ENCODE measurements around the gene CRIP2. TPM values are rescaled to one million over a fixed set of nuclear protein-coding genes. Genes with fewer than 3 reads are reported as not detected.

The CRIP2 gene
- polyA plus RNA-seq, 1 donor from 2014 or later = 214 TPM

DNA sequence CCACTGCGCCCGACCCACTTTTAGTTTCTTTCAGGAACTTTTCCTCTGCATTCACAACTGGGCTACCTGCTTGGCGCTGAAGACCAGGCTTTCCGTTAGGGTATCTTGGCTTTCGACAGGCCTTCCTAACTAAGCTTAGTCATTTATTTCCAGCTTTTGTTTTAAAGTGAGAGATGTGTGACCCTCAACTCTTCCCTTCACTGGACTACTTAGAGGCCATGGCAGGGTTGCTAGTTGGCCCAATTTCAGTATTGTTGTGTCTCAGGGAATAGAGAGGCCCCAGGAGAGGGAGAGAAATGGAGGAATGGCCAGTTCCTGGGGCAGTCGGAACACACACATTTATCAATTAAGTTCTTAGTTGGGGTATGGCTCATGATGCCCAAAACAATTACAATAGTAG is 44.6 kb upstream of the CRIP2 start:
- TF ChIP-seq, protein P1, sequence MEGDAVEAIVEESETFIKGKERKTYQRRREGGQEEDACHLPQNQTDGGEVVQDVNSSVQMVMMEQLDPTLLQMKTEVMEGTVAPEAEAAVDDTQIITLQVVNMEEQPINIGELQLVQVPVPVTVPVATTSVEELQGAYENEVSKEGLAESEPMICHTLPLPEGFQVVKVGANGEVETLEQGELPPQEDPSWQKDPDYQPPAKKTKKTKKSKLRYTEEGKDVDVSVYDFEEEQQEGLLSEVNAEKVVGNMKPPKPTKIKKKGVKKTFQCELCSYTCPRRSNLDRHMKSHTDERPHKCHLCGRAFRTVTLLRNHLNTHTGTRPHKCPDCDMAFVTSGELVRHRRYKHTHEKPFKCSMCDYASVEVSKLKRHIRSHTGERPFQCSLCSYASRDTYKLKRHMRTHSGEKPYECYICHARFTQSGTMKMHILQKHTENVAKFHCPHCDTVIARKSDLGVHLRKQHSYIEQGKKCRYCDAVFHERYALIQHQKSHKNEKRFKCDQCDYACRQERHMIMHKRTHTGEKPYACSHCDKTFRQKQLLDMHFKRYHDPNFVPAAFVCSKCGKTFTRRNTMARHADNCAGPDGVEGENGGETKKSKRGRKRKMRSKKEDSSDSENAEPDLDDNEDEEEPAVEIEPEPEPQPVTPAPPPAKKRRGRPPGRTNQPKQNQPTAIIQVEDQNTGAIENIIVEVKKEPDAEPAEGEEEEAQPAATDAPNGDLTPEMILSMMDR (IDR thresholded peaks at IDR 0.05; ENCODE audit: poor library complexity, severe bottlenecking) = no peak
- Histone ChIP-seq H3K27ac (ENCODE audit: low read length) (no peak overlapping the region), H3K27me3 (ENCODE audit: insufficient read depth, low read depth, low read length) (no peaks in the 10 kb centered on the region), H3K9ac (ENCODE audit: low read length) (no peak overlapping the region), H2AFZ (ENCODE audit: low read depth, low read length) (no peak overlapping the region), H3K36me3 (ENCODE audit: insufficient read depth, low read length) (no peaks in the 10 kb centered on the region), H3K9me2 (ENCODE audit: insufficient read depth, low read length) (no peaks in the 10 kb centered on the region), H3F3A (ENCODE audit: insufficient read depth, low read length, poor library complexity, severe bottlenecking) (no peaks in the 10 kb centered on the region), H3K79me2 (replicated peaks; ENCODE audit: insufficient read depth, low read length) (peaks cover 37% of the 10 kb centered on the region), H4K20me1 (ENCODE audit: insufficient read depth) (no peaks in the 10 kb centered on the region), H3K4me3 (ENCODE audit: low read length) (no peak overlapping the region), H3K4me2 (ENCODE audit: low read length) (no peak overlapping the region), H3K9me3 (ENCODE audit: low read length) (no peaks in the 10 kb centered on the region)

DNA sequence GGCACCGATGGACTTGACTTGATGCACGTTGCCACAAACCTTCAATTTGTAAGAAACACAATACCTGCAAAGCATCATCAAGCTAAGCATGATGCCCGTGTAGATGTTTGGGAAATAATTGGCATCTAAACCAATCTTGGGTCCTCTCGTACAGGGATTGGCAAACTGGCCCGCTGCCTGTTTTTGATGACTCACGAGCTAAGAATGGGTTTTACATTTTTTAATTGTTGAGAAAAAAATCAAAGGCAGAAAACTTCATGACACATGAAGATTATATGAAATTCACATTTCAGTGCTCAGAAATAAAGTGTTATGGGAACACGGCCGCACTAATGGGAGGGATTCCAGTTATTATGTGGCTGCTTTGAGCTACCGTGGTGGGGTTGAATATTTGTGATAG is 44.1 kb upstream of the CRIP2 start:
- Histone ChIP-seq H3K36me3 (ENCODE audit: insufficient read depth, low read length) (no peaks in the 10 kb centered on the region), H3K9ac (ENCODE audit: low read length) (no peak overlapping the region), H3F3A (ENCODE audit: insufficient read depth, low read length, poor library complexity, severe bottlenecking) (no peaks in the 10 kb centered on the region), H3K4me3 (ENCODE audit: low read length) (no peak overlapping the region), H3K4me2 (ENCODE audit: low read length) (no peak overlapping the region), H3K27me3 (ENCODE audit: insufficient read depth, low read depth, low read length) (no peaks in the 10 kb centered on the region), H3K79me2 (replicated peaks; ENCODE audit: insufficient read depth, low read length) (peaks cover 38% of the 10 kb centered on the region), H2AFZ (ENCODE audit: low read depth, low read length) (no peak overlapping the region), H3K9me2 (ENCODE audit: insufficient read depth, low read length) (no peaks in the 10 kb centered on the region), H3K9me3 (ENCODE audit: low read length) (no peaks in the 10 kb centered on the region), H3K27ac (ENCODE audit: low read length) (no peak overlapping the region), H4K20me1 (ENCODE audit: insufficient read depth) (no peaks in the 10 kb centered on the region)
- TF ChIP-seq EZH2 (IDR thresholded peaks at IDR 0.05; ENCODE audit: borderline replicate concordance, insufficient read depth, low read length, poor library complexity, severe bottlenecking) (no peak), EP300 (conservative IDR thresholded peaks at IDR 0.05; ENCODE audit: poor library complexity, severe bottlenecking) (no peak), MXI1 (conservative IDR thresholded peaks at IDR 0.05; ENCODE audit: poor library complexity, severe bottlenecking) (no peak), POLR2AphosphoS5 (IDR thresholded peaks at IDR 0.05) (no peak), RAD21 (conservative IDR thresholded peaks at IDR 0.05) (no peak), SMC3 (conservative IDR thresholded peaks at IDR 0.05; ENCODE audit: poor library complexity) (no peak), TAF1 (IDR thresholded peaks at IDR 0.05; ENCODE audit: low read depth) (no peak)
- TF ChIP-seq, protein P1 (IDR thresholded peaks at IDR 0.05; ENCODE audit: poor library complexity, severe bottlenecking) = no peak
- TF ChIP-seq, protein P2, sequence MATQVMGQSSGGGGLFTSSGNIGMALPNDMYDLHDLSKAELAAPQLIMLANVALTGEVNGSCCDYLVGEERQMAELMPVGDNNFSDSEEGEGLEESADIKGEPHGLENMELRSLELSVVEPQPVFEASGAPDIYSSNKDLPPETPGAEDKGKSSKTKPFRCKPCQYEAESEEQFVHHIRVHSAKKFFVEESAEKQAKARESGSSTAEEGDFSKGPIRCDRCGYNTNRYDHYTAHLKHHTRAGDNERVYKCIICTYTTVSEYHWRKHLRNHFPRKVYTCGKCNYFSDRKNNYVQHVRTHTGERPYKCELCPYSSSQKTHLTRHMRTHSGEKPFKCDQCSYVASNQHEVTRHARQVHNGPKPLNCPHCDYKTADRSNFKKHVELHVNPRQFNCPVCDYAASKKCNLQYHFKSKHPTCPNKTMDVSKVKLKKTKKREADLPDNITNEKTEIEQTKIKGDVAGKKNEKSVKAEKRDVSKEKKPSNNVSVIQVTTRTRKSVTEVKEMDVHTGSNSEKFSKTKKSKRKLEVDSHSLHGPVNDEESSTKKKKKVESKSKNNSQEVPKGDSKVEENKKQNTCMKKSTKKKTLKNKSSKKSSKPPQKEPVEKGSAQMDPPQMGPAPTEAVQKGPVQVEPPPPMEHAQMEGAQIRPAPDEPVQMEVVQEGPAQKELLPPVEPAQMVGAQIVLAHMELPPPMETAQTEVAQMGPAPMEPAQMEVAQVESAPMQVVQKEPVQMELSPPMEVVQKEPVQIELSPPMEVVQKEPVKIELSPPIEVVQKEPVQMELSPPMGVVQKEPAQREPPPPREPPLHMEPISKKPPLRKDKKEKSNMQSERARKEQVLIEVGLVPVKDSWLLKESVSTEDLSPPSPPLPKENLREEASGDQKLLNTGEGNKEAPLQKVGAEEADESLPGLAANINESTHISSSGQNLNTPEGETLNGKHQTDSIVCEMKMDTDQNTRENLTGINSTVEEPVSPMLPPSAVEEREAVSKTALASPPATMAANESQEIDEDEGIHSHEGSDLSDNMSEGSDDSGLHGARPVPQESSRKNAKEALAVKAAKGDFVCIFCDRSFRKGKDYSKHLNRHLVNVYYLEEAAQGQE (IDR thresholded peaks at IDR 0.05; ENCODE audit: borderline replicate concordance) = no peak

All from neural cell (in vitro differentiated cells).